GM11168 (cell line): Measurements from ENCODE around the gene PPIA.
"Not testable (repeated sequence)": the region's sequence is repeated elsewhere in the genome, so short reads cannot be mapped to it uniquely, and the experiment has no call there.

Experiments used
- in situ Hi-C: fragments of 300-500 bp; cut with MboI; formaldehyde crosslinking; loops from one replicate; pipeline ENCODE4 v1.12.0; 2022; ENCODE audit warnings: low sequenced_read_pairs; ENCODE audit not compliant: unreplicated experiment

Gene PPIA

GRCh38 chr7:44776211-44776610, 20.3 kb upstream of the PPIA start:
- in situ Hi-C loops, result no loop called here

- in situ Hi-C loops, result no loop called here
These were observed 14.0 kb upstream of the PPIA start for GRCh38 chr7:44782460-44782859.

DNA sequence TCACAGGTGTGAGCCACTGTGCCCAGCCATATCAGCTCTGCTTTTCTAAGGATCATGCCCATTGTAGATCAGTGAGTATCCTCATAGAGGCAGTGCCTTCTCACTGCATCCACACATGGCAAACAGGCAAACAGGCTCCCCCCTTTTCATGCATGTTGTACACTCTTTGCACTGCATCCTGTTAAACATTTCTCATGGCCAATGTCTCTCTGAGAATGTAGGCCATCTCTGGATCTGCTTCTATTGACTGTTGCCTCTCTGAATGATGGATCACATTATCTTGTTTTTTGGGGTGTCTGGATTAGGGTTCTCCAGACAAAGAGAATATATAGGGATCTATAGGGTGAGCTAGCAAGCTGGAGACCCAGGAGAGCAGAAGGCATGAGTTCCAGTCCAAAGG, 13.1 kb upstream of the PPIA start:
- in situ Hi-C loops, result no loop called here

GRCh38 chr7:44784364-44784763, 12.1 kb upstream of the PPIA start:
- in situ Hi-C loops, result no loop called here

DNA sequence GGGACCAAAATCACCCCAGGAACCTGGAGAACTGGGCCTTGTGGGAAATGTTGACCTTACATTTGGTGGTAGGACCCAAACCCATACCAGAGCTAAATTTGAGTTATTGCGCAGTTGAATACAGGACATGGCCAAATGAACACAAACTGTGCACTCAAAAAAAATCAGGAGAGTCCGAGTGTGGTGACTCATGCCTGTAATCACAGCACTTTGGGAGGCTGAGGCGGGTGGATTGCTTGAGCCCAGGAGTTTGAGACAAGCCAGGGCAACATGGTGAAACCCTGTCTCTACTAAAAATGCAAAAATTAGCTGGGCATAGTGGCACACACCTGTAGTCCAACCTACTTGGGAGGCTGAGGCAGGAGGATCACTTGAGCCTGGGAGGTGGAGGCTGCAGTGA, 11.3 kb upstream of the PPIA start:
- in situ Hi-C loops, result not testable (repeated sequence)

DNA sequence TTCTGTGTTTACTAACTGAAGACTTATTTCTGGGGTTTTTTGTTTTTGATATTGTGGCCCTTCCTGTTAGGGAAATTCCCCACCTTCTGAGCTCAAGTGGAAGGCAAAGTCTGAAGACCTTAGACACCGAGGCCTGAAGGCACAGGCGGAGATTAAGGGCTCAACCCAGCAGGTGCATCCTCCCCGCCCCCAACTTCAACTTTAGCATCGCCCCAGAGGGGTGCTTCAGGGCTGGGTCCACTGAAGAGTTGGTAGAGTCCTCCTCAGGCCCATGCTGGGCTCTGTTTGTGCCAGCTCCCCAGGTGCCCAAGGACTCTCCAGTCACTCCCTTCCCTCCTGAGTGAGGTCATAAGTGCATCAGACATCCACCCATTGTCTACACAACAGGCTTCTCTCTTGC, 9.4 kb upstream of the PPIA start:
- in situ Hi-C loops, result no loop called here

DNA sequence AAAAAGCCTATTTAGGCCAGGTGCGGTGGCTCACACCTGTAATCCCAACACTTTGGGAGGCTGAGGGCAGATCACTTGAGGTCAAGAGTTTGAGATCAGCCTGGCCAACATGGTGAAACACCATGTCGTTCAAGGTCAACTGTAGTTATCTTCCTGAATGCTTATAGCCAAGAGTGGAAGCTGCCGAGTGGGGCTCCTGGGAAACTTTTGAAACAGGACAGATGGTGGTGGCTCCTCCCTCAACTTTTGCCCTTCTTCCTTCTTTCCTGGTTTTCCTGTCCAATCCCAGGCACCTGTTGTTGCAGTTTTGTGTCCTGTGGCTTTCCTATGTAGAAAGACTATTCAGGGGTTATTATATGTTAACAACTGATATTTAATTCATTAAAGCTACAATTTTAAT, 8.7 kb upstream of the PPIA start:
- in situ Hi-C loops, result no loop called here

DNA sequence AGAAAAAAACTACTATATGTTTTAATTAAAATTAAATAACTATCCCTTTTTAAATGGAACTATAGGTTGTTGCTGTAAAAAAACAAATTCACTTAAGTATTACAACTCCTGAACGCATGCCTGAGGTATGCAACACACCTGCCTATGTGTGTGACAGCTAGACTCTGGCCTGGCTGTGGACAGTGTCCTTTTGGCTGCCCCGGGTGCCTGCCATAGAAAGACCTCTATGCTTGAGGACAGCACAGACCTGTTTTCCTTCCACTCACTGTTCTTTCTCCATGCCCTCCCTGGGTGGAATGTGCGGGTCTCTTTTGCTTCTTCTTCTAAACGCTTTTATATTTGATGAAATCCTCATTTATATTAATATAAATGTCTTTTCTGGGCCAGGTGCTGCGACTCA, 6.5 kb upstream of the PPIA start:
- in situ Hi-C loops, result no loop called here

GRCh38 chr7:44791278-44792219, 4.9 kb upstream of the PPIA start:
- in situ Hi-C loops, result no loop called here

DNA sequence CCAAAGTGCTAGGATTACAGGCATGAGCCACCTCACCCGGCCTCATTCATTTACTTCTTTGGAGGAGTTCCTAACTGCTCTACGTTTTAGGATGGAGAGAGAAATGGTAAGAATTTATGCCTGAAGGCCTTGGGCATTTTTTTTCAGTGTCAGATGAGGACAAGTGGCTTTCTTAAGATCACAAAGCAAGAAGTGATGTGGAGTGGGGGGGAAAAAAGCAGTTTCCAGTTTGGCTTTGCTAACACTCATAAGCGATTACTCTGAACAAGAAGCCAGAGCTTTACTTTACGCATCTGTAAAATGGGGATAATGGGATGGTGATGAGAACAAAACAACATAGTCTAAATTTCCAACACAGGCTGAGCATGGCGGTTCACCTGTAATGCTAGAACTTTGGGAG, 2.6 kb upstream of the PPIA start:
- in situ Hi-C loops, result no loop called here

DNA sequence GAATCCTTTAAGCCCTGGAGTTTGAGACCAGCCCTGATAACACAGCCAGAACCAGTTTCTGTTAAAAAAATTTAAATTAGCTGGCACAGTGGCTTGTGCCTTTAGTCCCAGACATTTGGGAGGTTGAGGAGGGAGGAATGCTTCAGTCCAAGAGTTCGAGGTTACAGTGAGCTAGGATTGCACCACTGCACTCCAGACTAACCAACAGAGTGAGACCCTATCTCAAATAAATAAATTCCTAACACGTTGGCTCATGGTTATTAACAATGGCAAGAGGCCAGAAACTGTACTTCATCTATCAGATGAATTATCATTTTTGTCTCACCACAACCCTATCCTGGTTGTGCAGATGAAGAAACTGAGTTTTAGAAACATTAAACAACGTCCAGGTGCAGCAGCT, 2.1 kb upstream of the PPIA start:
- in situ Hi-C loops, result no loop called here

DNA sequence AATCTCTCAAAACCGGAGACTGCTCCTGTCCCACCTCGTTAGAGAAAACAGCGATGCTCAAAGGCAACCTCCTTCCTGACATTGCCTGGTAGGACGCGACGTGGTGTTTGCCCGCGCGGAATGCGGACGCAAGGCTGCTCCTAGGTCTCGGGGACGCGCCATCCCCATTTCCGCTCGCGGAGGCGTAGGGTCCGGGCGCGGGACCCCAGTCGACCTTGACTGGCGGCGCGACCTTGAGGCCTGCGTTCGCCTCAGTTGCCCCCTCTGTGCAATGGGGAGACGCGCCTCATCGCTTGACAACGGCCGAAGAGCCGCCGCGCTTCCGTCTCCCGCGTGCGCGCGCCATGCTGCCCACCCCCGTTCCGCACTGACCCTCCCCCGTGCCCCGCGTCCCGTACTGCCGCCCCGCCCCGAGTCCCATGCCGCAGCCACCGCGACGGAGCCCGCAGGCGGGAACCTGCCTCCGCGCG, 412 bp upstream of the PPIA start:
- in situ Hi-C loops, result no loop called here

GRCh38 chr7:44797329-44798258, 1.1 kb downstream of the PPIA start:
- in situ Hi-C loops, result no loop called here

DNA sequence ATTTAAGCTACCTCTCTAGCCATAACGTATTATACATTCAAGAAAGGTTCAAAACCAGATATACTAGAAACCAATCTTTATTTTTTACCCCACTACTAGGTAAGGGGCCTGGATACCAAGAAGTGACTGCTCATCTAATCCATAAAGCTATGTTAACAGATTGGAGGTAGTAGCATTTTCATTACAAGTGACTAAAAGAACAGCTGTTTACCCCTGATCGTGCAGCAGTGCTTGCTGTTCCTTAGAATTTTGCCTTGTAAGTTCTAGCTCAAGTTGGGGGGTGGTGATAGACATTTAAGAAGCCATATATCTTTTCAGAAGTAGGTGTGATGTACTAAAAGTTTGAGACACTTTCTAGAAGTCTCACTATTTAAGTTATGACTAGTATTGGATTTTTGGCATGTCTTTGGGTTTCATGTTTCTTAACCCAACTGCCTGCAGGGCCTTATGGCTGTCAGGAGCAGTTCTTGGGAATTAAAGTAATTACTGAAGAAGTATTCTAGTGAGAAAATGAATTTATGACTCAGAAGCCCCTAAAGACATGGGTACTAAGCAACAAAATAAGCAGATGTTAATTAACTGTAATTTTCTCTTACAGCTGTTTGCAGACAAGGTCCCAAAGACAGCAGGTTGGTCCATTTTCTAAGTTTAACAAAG, 2.3 kb downstream of the PPIA start:
- in situ Hi-C loops, result no loop called here

DNA sequence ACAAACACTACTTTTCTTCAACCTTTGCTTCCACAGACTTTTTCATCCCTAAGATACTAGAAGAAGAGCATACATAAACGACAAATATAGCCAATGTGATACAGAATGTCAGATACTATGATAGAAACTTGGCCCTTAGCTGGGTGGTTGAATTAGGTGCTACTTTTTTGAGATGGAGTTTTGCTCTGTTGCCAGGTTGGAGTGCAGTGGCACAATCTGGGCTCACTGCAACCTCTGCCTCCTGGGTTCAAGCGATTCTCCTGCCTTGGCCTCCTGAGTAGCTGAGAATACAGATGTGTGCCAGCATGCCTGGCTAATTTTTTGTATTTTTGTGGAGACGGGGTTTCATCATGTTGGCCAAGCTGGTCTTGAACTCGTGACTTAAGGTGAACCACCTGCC, 3.5 kb downstream of the PPIA start:
- in situ Hi-C loops, result no loop called here

- in situ Hi-C loops, result no loop called here
These were observed 5.4 kb downstream of the PPIA start for GRCh38 chr7:44801890-44802289.

- in situ Hi-C loops, result no loop called here
These were observed 6.0 kb downstream of the PPIA start for GRCh38 chr7:44802418-44803025.

DNA sequence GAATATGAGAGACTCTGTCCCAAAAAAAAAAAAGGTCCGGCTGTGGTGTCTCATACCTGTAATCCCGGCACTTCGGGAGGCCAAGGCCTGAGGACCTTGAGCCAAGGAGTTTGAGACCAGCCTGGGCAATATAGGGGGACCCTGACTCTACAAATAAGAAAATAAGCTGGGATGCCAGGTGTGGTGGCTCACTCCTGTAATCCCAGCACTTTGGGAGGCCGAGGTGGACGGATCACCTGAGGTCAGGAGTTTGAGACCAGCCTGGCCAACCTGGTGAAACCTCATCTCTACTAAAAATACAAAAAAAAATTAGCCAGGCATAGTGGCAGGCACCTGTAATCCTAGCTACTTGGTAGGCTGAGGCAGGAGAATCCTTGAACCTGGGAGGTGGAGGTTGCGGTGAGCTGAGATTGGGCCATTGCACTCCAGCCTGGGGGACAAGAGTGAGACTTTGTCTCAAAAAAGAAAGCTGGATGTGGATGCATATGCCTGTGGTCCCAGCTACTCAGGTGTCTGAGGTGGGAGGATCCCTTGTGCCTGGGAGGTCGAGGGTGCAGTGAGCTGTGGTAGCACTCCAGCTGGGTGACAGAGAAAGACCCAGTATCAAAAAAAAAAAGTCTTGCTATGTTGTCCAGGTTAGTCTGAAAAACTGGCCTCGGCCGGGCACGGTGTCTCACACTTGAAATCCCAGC, 7.5 kb downstream of the PPIA start:
- in situ Hi-C loops, result not testable (repeated sequence)

- in situ Hi-C loops, result no loop called here
These were observed 9.5 kb downstream of the PPIA start for GRCh38 chr7:44805950-44806349.
